GM21367 (cell line): Measurements from ENCODE around the gene HPCAL1.

Experiments used
- ATAC-seq: cut with Tn5 transposase; IDR thresholded peaks from one replicate; pipeline ENCODE4 v1.9.1; 2021; ENCODE audit not compliant: unreplicated experiment

The HPCAL1 gene

GRCh38 chr2:10352972-10353371 is 50.3 kb downstream of the HPCAL1 start:
- ATAC-seq: no peak

GRCh38 chr2:10353931-10354330 is 51.2 kb downstream of the HPCAL1 start:
- no peak for ATAC-seq

- no peak for ATAC-seq
Observed at GRCh38 chr2:10354399-10354798, 51.7 kb downstream of the HPCAL1 start.

GRCh38 chr2:10355471-10356438 is 53.1 kb downstream of the HPCAL1 start:
- ATAC-seq: no peak

DNA sequence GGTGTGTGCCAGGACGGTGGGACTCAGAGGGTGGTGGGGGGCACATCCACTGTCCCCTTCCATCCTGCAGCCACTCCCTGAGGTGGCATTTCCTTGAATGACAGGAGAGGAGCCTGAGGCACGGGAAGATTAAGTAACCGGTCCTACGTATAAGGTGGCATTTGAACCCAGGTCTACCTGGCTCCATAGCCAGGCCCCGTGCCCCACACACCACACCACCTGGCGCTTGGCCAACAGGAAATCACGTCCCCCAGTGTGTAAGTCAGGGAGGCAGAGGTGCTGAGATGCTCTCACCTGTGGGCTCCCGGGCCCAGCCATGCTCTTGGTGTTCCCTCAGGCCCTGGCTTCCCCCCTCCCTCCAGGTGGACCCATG is 53.7 kb downstream of the HPCAL1 start:
- no peak for ATAC-seq

- ATAC-seq: no peak
Observed at GRCh38 chr2:10357193-10358169, 54.8 kb downstream of the HPCAL1 start.

- ATAC-seq: no peak
Observed at GRCh38 chr2:10359246-10359645, 56.5 kb downstream of the HPCAL1 start.

GRCh38 chr2:10359731-10360329 is 57.1 kb downstream of the HPCAL1 start:
- no peak for ATAC-seq

GRCh38 chr2:10360460-10360849 is 57.8 kb downstream of the HPCAL1 start:
- ATAC-seq: no peak

DNA sequence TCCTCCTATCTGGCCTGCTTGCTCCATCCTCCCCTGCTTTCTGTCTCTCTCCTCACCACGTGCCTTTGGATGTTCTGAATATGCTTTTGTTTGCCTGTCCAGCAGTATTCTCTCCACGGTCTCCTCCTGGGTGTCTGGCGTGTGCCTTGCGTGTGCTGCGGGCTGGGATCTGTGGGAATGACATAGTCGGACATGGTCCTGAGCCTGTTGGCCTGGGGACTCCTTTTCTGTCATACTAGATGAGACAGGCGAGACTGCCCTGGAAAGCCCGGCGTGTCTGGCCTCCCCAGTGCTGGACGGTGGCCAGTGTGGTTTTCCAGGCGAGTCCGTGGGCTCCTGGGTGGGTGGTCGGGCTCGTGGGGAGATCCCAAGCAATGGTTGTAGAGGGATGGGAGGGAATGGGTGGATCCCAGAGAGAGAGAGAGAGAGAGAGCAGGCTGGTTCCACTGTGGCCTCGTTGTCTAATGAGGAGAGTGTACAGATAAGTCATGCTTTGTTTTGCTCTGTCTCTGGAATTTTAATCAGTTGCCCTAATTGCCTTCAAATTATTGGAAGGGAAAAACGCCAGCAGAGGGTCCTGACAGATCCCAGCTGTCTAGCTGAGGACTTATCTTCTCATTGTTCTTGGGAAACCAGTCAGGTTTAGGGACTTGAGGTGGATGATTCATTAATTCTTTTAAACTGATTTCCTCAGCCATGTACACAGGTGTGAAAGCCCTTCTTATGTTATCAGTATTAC is 58.3 kb downstream of the HPCAL1 start:
- no peak for ATAC-seq

DNA sequence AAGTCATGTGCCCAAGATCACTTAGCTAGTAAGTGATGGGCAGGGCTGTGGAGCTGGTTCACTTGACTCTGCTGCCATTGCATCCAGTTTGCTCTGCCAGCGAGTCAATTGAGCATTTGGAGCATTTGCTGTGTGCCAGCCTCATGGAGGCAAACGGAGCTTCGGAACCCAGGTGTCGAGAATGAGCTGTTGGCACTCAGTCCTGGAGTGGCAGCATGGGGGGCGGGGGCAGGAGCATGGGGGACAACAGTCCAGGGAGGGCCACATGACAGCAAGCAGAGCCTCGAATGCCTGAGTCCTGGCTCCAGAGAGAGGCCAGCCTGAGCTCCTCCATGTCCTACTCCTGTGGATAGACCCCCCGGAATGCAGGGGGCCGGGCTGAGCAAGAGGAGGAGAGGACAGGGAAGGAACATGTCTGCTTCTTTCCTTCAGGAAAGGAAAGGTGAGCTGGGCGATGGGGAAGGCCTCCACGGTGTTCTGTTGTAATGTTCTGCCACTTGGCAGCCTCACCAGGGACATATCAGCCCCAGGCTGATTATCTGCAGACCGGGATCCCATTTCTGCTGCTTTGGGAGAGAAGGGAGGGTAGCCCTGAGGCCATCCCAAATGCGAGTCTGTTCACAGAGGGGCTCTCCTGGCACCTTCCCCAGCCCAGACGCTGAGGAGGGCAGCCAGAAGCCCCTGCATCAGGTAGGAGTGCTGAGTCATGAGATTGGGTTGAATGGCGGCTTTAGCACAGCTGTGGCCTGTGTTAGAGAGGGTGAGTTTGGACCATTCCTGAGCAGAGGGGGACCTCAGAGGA is 59.6 kb downstream of the HPCAL1 start:
- no peak for ATAC-seq

GRCh38 chr2:10362898-10363454 is 60.3 kb downstream of the HPCAL1 start:
- ATAC-seq: no peak

DNA sequence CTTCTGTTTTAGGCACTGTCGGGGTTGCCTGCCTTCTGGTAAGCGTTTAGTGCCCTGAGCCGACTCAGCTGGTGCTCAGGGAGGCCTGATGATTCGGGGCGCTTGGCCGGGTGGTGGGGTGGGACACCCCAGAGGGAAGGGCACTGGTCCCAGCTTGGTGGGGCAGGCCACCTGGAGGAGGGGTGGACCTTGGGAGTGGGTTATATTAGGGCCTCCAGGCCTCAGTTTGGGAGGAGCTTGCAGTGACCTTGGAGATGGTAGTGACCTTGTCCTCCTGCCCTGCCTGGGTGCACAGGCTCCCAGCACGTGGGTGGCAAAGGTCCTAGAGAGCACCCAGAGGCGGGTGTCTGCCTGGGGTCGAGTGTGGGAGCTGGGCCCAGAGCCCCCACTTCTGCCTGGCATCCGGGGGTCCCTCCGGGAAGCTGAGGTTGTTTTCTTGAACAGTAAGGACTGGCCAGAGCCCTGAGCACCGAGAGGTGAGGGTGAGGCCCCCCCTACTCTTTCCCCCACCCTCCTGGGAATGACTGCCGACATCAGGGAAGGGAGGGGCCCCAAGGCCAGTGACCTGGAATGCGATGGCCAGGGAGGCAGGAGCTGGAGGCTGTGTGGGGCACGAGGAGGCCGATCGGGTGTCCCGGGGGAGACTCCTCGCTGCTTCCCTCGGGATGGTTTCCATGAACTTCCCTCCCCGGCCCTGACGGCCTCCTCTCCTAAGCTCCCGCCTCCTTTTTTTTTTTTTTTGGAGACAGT is 61.3 kb downstream of the HPCAL1 start:
- no peak for ATAC-seq

- ATAC-seq: no peak
Observed at GRCh38 chr2:10365412-10365811, 62.7 kb downstream of the HPCAL1 start.

DNA sequence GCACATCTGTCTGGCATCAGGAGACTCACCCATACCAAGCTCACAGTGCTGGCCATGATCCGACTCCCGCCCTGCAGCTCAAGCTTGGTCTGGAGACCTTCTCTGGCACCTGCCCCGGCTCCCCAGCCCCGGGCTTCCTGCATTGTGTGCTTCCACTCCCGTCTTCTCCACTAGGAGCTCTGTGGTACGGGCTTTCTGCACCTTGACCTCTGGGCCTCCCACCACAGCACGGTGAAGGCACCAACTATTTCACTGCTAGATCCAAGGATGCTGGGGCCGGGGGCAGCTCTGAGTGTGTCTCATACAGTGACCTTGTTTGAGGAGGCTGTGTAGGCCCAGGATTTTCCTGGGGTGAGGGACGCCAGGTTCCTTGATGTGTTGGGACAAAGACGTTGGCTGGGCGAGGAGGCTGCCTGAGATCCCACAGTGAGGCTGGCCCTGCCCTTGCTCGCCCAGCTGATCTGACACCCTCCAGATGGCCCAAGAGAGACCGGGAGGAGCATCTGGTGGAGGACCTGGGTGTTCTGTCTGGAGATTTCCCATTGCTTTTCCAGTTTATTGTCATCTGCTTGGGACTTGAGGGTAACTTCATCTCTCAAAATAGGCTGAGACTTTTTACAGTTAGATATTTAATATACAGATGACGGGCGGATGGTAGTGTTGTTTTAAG is 64.0 kb downstream of the HPCAL1 start:
- ATAC-seq: no peak

GRCh38 chr2:10367472-10368439 is 65.1 kb downstream of the HPCAL1 start:
- no peak for ATAC-seq
